ENCODE results near the gene ANKS1B.

Gene ANKS1B

GRCh38 chr12:99948370-99948769 lies 36.4 kb downstream of the ANKS1B start:
- TF ChIP-seq TEAD4 (IDR thresholded peaks at IDR 0.05): no peak
- TF ChIP-seq ZBTB7A (IDR thresholded peaks at IDR 0.05; ENCODE audit: low read depth): no peak

GRCh38 chr12:99946131-99946530 lies 38.6 kb downstream of the ANKS1B start:
- TF ChIP-seq TCF12 (IDR thresholded peaks at IDR 0.05; ENCODE audit: low read depth): no peak
- TF ChIP-seq ZBTB7A (IDR thresholded peaks at IDR 0.05; ENCODE audit: low read depth): no peak
- no peak for TF ChIP-seq NFIC (IDR thresholded peaks at IDR 0.05)
- no peak for TF ChIP-seq REST (IDR thresholded peaks at IDR 0.05; ENCODE audit: low read depth)
- TF ChIP-seq TAF1 (IDR thresholded peaks at IDR 0.05; ENCODE audit: low read depth): no peak
- no peak for TF ChIP-seq TEAD4 (IDR thresholded peaks at IDR 0.05)
- TF ChIP-seq EP300 (IDR thresholded peaks at IDR 0.05; ENCODE audit: borderline replicate concordance): no peak
- no peak for TF ChIP-seq EGR1 (IDR thresholded peaks at IDR 0.05)
- TF ChIP-seq CREB1 (IDR thresholded peaks at IDR 0.05; ENCODE audit: low read depth): no peak
- TF ChIP-seq RAD21 (IDR thresholded peaks at IDR 0.05; ENCODE audit: low read depth): no peak
- TF ChIP-seq MAX (IDR thresholded peaks at IDR 0.05): no peak
- TF ChIP-seq USF1 (IDR thresholded peaks at IDR 0.05): no peak
- TF ChIP-seq YY1 (IDR thresholded peaks at IDR 0.05; ENCODE audit: low read depth): no peak
- TF ChIP-seq CEBPB (IDR thresholded peaks at IDR 0.05): no peak

GRCh38 chr12:99935608-99936007 lies 49.1 kb downstream of the ANKS1B start:
- TF ChIP-seq USF1 (IDR thresholded peaks at IDR 0.05) (no peak), TCF12 (IDR thresholded peaks at IDR 0.05; ENCODE audit: low read depth) (no peak), NFIC (IDR thresholded peaks at IDR 0.05) (no peak), REST (IDR thresholded peaks at IDR 0.05; ENCODE audit: low read depth) (no peak), CREB1 (IDR thresholded peaks at IDR 0.05; ENCODE audit: low read depth) (no peak), CEBPB (IDR thresholded peaks at IDR 0.05) (no peak), TEAD4 (IDR thresholded peaks at IDR 0.05) (no peak), RAD21 (IDR thresholded peaks at IDR 0.05; ENCODE audit: low read depth) (no peak), YY1 (IDR thresholded peaks at IDR 0.05; ENCODE audit: low read depth) (no peak), FOXM1 (IDR thresholded peaks at IDR 0.05; ENCODE audit: borderline replicate concordance, low read depth) (no peak), TAF1 (IDR thresholded peaks at IDR 0.05; ENCODE audit: low read depth) (no peak), EGR1 (IDR thresholded peaks at IDR 0.05) (no peak), EP300 (IDR thresholded peaks at IDR 0.05; ENCODE audit: borderline replicate concordance) (no peak), ZBTB7A (IDR thresholded peaks at IDR 0.05; ENCODE audit: low read depth) (no peak), MAX (IDR thresholded peaks at IDR 0.05) (no peak)

GRCh38 chr12:99926511-99927169 lies 58.1 kb downstream of the ANKS1B start:
- TF ChIP-seq CEBPB (IDR thresholded peaks at IDR 0.05): no peak
- TF ChIP-seq EP300 (IDR thresholded peaks at IDR 0.05; ENCODE audit: borderline replicate concordance): no peak
- no peak for TF ChIP-seq CREB1 (IDR thresholded peaks at IDR 0.05; ENCODE audit: low read depth)
- TF ChIP-seq TCF12 (IDR thresholded peaks at IDR 0.05; ENCODE audit: low read depth): no peak
- TF ChIP-seq FOXM1 (IDR thresholded peaks at IDR 0.05; ENCODE audit: borderline replicate concordance, low read depth): no peak
- TF ChIP-seq MAX (IDR thresholded peaks at IDR 0.05): no peak
- TF ChIP-seq REST (IDR thresholded peaks at IDR 0.05; ENCODE audit: low read depth): no peak
- no peak for TF ChIP-seq USF1 (IDR thresholded peaks at IDR 0.05)
- no peak for TF ChIP-seq YY1 (IDR thresholded peaks at IDR 0.05; ENCODE audit: low read depth)
- TF ChIP-seq NFIC (IDR thresholded peaks at IDR 0.05): no peak
- no peak for TF ChIP-seq EGR1 (IDR thresholded peaks at IDR 0.05)
- TF ChIP-seq TEAD4 (IDR thresholded peaks at IDR 0.05): no peak
- no peak for TF ChIP-seq TAF1 (IDR thresholded peaks at IDR 0.05; ENCODE audit: low read depth)
